GM13977 (cell line): ENCODE data around the gene CYP2F1.
"Not testable (repeated sequence)": the region's sequence is repeated elsewhere in the genome, so short reads cannot be mapped to it uniquely, and the experiment has no call there.

Source experiments
- DNase-seq: peaks from one replicate; pipeline ENCODE4 v3.0.0; 2012; ENCODE audit warnings: low spot score
- in situ Hi-C: fragments of 300-500 bp; cut with MboI; formaldehyde crosslinking; loops from one replicate; pipeline ENCODE4 v1.12.0; 2022; ENCODE audit warnings: low sequenced_read_pairs, low pct_unique_long_range_greater_than_20kb, mixed read lengths, inconsistent platforms; ENCODE audit not compliant: unreplicated experiment
- TF ChIP-seq, protein P1 (sequence below): IDR thresholded peaks from 2 replicates; pipeline ENCODE4 v1.5.1; 2012; ENCODE audit warnings: mild to moderate bottlenecking, control low read depth; ENCODE audit not compliant: insufficient read depth; ENCODE audit errors: extremely low read depth, missing control alignments

Gene CYP2F1

DNA sequence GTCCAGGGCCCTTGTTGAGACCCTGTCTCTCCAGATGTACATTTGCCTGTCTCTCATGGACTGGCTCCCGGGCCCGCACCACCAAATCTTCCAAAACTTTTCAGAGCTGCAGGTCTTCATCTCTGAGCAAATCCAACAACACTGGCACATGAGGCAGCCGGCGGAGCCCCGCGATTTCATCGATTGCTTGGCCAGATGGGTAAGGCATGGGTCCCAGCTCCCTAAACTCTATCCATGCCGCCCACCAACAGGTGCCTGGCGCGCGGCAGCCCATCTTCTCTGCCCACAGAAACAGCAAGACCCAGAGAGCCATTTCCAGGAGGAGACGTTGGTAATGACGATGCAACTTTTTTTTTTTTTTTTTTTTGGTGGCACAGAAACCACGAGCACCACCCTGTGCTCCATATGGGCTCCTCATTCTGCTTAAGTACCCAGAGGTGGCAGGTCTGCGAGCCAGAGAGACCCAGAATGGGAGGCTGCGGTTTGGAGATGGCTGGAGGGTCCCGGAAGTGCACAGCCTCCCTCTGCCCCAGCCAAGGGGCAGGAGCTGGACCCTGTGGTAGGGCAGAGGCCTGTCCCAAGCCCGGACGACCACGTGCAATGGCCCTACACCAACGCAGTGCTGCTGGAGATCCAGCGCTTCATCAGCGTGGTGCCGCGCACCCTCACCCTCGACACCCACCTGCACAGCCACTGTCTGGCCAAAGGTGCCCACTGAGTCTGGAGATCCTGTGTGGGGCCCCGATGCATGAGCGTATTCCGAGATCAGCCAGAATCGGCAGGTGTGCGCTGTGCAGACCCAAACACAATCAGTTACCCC lies 22.6 kb downstream of the CYP2F1 start:
- TF ChIP-seq, protein P1, sequence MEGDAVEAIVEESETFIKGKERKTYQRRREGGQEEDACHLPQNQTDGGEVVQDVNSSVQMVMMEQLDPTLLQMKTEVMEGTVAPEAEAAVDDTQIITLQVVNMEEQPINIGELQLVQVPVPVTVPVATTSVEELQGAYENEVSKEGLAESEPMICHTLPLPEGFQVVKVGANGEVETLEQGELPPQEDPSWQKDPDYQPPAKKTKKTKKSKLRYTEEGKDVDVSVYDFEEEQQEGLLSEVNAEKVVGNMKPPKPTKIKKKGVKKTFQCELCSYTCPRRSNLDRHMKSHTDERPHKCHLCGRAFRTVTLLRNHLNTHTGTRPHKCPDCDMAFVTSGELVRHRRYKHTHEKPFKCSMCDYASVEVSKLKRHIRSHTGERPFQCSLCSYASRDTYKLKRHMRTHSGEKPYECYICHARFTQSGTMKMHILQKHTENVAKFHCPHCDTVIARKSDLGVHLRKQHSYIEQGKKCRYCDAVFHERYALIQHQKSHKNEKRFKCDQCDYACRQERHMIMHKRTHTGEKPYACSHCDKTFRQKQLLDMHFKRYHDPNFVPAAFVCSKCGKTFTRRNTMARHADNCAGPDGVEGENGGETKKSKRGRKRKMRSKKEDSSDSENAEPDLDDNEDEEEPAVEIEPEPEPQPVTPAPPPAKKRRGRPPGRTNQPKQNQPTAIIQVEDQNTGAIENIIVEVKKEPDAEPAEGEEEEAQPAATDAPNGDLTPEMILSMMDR, result no peak
- in situ Hi-C loops, result loop anchor here (25.0 kb wide), 1 partner anchor 475 kb away; no protein-coding TSS in a partner anchor
- DNase-seq, result no peak

DNA sequence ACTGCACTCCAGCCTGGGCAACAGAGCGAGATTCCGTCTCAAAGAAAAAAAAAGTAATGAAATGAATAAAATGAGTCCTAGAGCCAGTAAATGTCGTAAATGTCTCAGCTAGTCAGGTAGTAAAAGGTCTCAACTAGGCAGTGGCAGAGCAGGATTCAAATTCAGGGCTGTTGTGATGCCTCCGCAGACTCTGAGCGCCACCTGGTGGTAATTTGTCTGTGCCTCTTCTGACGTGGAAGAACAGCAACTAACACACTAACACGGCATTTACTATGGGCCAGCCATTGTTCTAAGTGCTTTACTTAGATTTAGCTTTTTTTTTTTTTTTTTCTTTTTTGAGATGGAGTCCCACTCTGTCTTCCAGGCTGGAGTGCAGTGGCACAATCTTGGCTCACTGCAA lies 30.2 kb downstream of the CYP2F1 start:
- in situ Hi-C loops, result loop anchor here (10.0 to 25.0 kb wide), 2 partner anchors 170 to 482 kb away; no protein-coding TSS in a partner anchor
- DNase-seq, result peak; percentile 66
- TF ChIP-seq, protein P1, result peak; percentile 86

- in situ Hi-C loops, result loop anchor here (10.0 to 25.0 kb wide), 2 partner anchors 175 to 488 kb away; no protein-coding TSS in a partner anchor
- no peak for DNase-seq
- TF ChIP-seq, protein P1, result no peak
Measured at GRCh38 chr19:41149831-41150230, 35.6 kb downstream of the CYP2F1 start.

- DNase-seq, in situ Hi-C loops: not testable (repeated sequence)
Measured at GRCh38 chr19:41150986-41151385, 36.8 kb downstream of the CYP2F1 start.

GRCh38 chr19:41154060-41154459 lies 39.8 kb downstream of the CYP2F1 start:
- TF ChIP-seq, protein P1, result no peak
- in situ Hi-C loops, result no loop called here
- no peak for DNase-seq

GRCh38 chr19:41156207-41156606 lies 42.0 kb downstream of the CYP2F1 start:
- in situ Hi-C loops, result no loop called here
- DNase-seq, result no peak
- TF ChIP-seq, protein P1, result peak; percentile 2

DNA sequence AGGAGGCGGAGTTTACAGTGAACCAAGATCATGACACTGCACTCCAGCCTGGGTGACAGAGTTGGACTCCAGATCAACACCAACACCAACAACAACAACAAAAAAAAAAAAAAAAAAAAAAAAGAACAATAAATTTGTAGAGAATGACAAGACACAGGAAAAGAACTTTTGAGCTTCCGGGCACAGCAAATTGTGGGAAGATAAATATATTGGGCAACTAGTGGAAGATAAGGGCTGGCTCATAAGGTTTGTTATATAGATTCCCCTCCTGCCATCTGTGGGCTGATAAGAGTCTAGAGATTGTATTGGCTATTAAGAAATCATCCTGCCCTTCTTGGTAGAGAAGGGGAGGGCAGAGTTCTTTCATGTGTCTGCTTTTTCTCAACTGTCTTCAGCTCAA lies 45.6 kb downstream of the CYP2F1 start:
- no peak for DNase-seq
- TF ChIP-seq, protein P1, result no peak
- in situ Hi-C loops, result no loop called here
